LoVo (cell line): ENCODE measurements around the gene APOF.
"Not testable (repeated sequence)": the region's sequence is repeated elsewhere in the genome, so short reads cannot be mapped to it uniquely, and the experiment has no call there.

Experiments
- DNase-seq: peaks from one replicate; pipeline ENCODE4 v3.0.0-alpha.2; 2016; ENCODE audit warnings: low spot score

The APOF gene

DNA sequence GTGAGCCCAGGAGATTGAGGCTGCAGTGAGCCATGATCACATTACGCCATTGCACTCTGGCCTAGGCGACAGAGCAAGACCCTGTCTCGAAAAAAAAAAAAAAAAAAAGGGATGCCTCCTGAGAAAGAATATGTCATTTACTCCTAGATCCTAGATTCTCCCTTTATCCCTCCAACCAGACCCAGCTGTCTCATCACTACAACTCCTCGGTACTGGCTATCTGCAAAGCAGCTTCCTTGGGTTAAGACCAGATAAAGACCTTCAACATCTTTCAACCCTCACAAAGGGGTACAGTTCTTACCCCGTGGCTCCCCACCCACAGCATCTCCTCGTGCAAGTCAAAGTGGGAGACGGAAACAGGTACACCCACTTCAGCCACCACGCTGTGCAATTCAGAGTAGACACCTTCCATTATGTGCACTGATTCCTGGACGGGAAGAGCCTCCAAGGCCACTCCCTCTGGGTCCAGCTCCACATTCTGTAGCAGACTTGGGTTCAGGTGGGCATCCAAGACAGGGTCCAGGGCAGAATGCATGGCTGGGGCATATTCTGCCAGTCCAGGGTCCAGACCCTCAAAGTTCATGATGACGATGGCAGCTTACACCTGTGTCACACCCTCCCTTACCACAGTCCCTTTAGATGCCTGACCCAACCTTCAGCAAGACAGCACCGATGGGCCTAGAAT is 30.0 kb downstream of the APOF start:
- DNase-seq, result no peak

DNA sequence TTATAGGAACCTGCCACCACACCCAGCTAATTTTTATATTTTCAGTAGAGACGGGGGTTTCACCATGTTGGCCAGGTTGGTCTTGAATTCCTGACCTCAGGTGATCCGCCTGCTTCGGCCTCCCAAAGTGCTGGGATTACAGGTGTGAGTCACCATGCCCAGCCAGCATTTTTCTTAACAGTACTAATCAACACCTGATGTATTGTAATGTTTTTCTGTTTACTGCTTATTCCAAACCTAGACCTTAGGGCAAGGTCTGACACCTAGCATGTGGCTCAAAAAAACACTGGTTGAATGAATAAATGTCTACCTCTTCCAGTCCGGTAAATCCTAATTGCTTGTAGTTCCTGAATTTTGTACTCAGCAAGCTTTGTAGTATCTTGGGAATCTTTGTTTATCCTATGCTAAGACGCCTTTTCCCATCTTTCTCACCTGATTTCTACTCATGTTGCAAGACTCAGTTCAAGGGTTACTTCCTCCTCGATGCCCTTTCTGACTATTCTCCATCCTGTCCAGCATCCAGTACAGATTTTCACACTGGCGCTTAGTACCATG is 31.6 kb downstream of the APOF start:
- DNase-seq, result no peak

DNA sequence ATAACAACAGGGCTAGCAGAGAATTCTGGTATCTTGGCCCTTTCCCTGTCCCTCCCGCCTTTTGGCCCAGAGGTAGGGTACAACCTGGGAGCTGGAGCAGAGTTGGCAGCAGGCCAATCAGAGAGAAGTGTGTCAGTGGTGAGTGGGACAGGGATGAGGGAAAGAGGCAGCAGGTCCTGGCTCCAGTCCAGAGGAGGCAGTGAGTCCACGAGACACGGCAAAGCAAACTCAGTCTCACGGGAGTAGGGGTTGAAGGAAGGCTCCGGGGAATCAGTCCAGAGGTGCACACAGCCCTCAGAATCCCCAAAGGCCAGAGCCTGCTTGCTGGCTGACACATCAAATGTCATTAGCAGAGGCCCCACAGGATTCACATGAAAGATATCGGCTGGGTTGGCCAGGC is 36.1 kb downstream of the APOF start:
- DNase-seq, result no peak

DNA sequence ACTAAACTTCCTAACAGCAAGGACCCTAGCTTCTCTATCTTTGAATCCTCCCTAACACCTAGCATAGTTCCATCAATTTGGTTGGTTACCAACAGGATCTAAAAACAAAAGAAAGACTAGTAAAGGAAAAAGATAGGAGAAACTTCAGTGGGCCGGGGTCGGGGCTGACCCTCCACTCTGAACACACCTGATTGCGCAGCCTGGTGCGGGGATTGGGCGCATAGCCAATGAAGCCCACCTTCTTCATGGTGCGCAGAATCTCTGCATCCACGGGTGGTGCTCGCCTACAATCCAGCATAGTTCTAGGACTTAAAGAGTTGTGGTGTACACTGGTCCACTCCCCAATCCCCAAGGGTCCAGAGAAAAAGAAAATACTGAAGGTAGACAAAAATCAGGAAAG is 36.5 kb downstream of the APOF start:
- no peak for DNase-seq

DNA sequence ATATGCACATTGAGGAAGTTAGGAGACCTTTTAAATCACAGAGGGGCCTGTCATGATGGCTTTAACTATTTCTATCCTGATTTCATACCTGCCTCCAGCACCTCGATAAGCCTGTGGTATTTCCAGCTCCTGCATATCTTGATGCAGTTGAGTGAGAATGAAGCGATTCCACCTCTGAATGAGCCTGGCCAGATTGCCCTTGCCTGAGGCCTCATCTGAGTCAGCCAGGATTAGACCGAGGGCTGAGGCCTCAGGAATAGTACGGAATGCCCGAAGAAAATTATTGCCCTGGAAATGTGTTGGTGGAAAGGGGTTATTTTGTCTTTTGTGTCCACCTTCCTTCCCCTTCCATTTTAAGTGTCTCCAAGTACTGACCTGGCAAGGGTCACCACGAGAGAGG is 38.5 kb downstream of the APOF start:
- DNase-seq, result no peak

DNA sequence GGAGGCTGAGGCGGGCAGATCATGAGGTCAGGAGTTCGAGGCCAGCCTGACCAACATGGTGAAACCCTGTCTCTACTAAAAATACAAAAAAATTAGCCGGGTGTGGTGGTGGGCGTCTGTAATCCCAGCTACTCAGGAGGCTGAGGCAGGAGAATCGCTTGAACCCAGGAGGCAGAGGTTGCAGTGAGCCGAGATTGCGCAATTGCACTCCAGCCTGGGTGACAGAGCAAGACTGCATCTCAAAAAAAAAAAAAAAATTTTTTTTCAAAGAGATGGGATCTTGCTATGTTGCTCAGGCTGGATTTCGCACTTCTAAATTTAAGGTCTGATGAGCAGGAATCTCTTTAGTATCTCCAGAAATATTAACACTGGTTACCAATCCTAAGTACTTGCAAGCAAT is 41.0 kb downstream of the APOF start:
- not testable (repeated sequence) for DNase-seq

DNA sequence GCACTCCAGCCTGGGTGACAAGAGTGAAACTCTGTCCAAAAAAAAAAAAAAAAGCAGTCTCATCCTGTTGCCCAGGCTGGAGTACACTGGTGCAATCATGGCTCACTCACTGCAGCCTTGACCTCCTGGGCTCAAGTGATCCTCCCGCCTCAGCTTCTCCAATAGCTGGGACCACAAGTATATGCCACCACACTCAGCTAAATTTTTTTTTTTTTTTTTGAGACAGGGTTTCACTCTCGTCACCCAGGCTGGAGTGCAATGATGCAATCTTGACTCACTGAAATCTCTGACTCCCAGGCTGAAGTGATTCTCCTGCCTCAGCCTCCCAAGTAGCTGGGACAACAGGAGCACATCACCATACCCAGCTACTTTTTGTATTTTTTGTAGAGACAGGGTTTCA is 41.6 kb downstream of the APOF start:
- DNase-seq, result no peak

DNA sequence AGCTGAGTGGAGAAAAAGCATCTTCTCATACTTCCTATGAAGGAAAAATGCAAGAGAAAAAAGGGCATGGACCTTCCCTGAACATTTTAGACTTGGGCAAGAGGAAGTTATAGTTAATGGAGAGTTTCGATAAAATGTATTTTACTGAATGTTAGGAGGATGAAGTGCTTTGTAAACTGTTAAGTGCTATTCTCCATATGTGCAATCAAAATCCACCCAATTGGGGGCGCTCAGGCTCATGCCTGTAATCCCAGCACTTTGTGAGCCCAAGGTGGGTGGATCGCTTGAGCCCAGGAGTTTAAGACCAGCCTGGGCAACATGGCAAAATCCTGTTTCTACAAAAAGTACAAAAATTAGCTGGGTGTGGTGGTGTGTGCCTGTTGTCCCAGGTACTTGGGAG is 45.0 kb downstream of the APOF start:
- no peak for DNase-seq

DNA sequence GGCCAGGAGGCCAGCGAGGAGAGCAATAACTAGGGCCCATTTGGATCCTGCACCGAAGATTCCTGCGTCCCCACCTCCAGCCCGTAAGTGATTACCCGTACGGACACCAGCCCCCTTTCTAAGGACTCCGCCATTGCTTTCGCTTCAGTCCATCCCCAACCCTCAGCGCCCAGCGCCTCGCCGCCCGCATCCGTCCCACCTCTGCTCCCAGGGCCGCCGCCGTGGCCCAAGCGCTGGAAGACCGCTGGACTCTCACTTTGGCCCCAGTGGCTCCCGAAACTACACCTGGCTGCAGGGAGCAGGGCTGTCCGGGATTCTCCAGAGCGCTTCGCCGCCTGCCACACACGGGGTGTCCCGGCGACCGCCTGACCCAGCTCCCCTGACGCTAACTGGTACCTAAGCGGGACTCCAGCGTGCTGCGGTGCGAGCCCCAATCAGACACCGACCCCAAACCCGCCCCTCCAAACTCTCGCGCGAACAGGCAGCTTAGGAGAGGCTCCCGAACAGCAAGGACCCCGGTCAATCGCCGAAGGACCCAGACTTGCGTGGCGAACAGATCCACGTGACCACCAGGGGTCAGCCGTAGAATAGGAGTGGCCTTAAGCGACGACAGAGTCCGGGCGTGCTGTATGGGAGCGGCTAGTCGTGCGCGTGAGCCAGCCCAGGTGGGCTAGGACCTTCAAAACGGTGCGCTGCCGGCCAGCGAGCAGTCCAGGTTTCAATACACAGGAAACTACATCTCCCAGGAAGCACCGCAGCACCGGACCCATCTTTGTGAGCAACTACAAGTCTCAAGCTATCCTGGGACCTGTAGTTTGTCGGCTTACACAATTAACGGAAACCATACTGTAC is 46.8 kb downstream of the APOF start, which contains the start of gene CNPY2:
Gene CNPY2 (minus strand): TSS at position 367 of the 852 bp plus-strand sequence. CDS start 771 bp downstream, outside the sequence.
- DNase-seq, result peak; percentile 100

DNA sequence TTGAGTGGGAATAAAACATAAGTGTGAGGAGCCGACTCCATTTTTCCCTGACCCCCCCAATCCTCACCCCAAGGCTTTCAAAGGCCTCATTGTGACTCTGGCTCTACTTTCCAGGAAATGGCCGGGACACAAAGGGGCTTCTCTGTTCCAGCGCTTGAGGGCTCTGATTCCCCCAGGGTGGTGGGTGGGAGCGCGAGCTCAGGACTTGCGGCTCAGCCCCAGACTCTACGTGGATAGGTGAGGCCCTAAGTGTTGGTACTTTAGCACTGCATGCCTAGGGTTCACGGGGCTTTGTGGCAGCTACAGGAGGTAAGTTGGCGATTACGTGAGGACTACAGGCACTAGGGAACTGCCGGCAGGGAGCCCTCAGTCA is 47.4 kb downstream of the APOF start:
- no peak for DNase-seq

DNA sequence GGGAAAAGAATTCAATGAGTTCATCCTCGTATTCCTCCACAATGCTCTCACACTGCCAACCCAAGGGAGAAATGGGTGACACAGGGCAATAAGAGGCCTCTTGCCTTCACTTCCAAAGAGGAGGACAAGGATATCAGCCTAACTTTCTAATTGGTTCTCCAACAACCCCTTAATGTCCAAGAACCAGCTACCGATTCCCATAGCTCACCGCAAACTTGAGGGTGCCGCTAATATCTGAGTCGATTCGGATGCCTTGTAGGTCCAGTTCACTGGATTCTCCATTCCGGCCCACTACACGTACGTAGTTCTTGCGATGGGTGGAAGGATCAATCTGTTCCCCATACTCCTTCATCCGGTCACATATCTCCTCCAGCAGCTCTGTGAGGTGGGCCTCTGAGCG is 51.7 kb downstream of the APOF start:
- DNase-seq, result no peak
